ENCODE measurements around the gene RHBG.
A peak's percentile ranks its signal among the peaks of the same experiment; 100 is the strongest.

The RHBG gene

DNA sequence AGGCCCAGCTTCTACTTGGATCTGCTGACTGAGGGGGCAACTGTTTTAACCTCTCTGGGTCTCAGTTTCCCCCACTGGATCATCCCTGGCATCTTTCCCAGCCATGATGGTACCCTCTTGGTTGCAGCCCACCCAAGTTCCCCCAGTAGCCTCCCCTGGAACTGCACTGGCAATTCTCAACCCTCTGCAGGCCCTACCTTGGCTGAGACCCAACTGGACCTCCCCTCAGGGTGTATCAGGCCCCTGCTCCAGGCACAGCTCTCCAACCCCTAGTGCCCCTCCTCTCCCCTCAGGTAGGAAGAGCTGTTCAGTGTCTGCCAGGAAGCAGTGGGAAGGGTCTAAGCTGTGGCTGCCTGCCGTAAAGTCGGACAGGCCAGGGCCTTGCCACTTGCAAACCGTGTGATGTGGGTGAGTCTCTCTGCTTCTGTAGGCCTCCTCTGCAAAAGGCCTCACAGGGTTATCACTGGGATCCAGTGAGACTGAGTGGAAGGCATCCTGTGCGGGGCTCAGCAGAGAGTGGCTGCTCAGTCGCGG, 32.1 kb downstream of the RHBG start:
- H3K4me3 ChIP-seq (ENCODE audit: low read length): no peak overlapping the region
- no peak for DNase-seq (ENCODE audit: low read depth, low spot score)

DNA sequence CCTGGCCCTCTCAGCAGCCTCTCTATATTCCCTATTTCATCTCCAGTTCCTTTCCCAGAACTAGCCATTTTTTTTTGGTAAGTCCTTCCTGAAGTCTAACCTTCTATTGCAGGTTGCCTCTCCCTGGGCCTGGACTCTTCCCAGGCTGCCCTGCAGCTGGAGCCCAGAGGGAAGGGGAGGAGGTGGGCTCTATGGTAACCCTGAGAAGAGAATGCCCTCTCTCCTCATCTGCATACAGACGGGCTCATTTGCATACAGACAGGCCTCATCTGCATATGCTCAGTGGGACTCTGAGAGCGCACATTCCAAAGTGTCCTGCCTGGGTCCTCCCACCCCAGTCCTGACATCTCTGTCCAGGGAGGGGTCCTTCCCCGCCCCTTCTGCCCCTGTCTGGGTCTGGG, 32.7 kb downstream of the RHBG start:
- DNase-seq (ENCODE audit: low read depth, low spot score): no peak
- no peak overlapping the region for H3K4me3 ChIP-seq (ENCODE audit: low read length)

DNA sequence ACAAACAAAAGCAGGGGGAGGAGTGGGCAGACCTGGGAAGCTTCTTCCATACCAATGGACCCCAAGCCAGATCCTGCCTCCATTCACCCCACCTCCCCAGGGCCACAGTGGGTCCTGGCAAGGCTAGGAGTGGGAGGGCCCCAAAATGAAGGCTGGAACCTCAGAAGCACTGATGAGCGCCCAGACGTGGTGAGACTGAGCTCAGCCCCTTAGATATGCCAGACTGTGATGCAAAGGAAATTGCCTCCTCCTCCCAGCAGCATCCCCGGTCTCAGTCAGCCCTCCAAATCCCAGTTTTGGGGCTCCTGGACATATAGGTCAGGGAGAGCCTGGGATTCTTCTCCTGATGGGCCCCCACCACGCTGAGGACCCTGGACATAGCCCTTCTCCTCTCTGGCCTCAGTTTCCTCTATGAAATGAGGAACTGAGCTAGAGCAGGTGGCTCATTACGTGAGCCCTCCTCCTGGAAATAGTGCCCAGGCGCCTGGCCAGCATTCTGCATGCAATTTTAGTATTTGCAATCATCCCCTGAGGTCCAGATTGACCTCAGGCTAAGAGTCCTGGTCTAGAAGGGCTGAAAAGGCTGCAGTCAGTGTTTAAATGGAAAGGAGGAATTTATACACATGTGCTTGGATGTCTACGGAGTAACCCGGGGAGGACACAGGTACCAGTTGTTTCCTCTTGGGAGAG, 33.5 kb downstream of the RHBG start:
- no peak for DNase-seq (ENCODE audit: low read depth, low spot score)
- H3K4me3 ChIP-seq (ENCODE audit: low read length): no peak overlapping the region

DNA sequence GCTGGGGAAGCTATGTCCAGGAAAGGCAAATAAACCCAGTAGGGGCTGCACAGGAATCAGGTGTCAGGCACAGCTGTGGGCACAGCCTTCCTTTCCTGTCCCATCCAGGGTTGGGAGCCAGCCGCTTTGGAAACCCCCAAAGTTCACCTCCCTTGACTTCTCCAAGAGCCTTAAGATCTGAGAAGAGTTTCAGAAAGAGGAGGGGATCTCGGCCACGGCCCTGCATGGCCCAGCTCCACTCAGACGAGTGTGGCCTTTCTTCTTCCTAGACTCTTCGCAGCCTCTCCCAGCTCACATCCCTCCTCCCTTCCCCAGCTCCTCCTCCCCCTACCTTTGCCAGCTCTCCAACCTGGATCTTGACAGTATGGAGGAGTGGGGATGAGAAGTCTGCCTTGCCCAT, 36.7 kb downstream of the RHBG start:
- H3K4me3 ChIP-seq (ENCODE audit: low read length): no peak overlapping the region
- DNase-seq (ENCODE audit: low read depth, low spot score): no peak

DNA sequence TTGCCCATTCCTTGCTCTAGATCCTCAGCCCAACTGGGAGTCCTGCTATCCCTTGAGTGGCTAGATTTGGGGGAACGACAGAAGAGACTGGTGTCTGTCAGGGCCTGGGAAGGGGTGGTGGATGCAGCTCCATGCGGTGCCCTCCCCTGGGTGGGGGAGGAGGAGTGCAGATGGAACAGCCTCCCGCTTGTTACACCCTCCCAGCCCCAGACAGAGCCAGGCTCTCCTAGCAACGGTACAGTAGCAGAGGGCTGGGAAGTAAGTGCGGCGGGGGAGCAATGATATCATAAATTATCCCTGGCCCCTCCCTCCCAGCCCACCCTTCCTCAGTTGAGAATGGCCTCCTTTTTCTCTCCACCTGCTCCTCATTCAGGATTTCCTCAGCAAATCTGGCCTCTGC, 37.2 kb downstream of the RHBG start:
- DNase-seq (ENCODE audit: low read depth, low spot score): no peak
- no peak overlapping the region for H3K4me3 ChIP-seq (ENCODE audit: low read length)

DNA sequence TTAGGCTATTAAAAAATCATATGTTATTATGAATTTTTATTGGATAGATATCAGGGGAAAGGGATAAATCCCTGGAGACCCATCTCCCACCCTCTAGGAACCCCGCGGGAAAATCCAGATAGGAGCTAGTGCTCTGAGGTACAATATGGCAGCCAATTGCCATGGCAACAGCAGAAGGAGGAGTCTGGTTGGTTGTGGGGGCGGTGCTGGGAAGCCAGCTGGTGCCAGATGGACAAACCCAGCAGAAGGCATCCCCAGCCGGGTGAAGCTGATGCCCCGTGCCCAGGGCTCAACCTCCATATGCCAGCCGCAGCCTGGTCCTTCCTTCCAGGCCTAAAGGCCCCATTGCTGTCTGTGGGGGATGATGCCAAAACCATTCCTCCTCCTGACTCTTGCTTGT, 38.3 kb downstream of the RHBG start:
- H3K4me3 ChIP-seq (ENCODE audit: low read length): no peak overlapping the region
- DNase-seq (ENCODE audit: low read depth, low spot score): no peak

DNA sequence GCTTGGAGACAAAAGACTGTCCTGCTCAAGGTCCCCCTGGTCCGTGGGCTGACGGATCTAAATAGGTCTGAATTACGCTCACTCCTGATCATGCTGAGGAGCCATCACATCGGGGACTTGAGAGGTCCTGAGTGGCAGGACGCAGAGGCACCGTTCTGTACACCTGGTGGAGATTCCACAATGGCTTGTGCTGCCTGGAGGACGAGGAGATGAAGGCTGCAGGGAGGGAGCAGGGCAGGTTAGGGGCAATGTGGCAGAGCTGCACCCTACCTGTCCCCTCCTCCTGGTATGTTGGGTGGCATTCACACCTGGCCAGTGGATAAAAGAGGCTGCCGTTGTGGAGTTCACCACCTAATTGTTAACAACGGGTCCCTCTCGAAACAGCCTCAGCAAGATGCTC, 38.7 kb downstream of the RHBG start:
- H3K4me3 ChIP-seq (ENCODE audit: low read length): no peak overlapping the region
- DNase-seq (ENCODE audit: low read depth, low spot score): no peak

DNA sequence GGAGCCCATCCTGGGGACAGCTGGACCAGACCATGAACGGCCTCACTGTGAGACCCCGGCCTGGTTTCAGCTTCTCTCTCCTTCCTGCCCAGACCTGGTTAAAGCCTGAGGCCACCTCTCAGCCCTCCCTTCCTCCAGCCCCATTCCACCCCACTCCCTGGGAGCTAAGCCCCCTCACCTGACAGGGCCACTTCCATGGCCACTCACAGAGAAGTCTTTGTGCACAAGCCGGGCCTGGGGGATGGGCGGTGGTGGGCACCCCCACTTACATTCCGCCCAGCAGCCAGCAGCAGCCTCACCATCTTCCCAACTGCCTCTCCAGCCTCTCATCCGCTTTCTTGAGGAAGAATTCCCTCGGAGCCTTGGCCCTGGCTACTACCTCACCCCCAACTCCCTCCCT, 40.4 kb downstream of the RHBG start:
- H3K4me3 ChIP-seq (ENCODE audit: low read length): no peak overlapping the region
- DNase-seq (ENCODE audit: low read depth, low spot score): no peak

DNA sequence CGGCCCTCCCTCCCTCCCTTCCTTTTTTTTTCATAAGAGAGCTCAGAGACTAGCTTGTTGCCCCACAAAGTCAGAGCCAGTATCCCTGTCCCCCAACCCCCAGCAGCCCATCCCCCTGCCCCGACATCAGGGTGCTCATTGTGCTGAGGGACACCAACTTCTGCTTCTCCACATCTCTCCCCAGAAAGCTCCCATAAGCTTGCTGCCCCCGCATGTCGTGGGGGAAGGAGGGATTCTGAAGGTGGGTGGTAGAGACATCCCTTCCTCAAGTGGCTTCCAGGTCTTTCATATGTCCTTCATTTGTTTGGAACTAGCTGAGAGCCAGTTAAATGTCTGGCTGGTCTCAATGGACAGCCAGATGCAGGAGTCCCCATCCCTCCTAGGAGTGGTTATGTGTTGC, 41.2 kb downstream of the RHBG start:
- no peak overlapping the region for H3K4me3 ChIP-seq (ENCODE audit: low read length)
- no peak for DNase-seq (ENCODE audit: low read depth, low spot score)

DNA sequence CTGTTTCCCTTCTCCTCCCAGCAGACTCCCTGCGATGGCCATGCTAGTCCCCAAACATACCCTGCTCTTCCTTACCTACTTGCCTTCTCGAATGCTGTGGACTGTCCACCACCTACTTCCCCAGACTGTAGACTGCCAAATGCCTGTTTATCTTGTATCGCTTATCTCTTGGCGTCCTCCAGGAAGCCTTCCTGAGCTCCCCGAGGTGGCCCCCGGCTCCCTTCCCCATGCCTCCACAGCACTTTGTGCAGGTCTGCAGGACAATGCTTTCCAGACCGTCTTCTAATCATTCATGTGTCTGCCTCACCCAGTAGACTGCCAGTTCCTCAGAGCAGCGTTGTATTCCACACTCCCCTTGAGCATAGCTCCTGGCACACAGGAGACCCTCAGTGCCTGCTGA, 41.7 kb downstream of the RHBG start:
- DNase-seq (ENCODE audit: low read depth, low spot score): no peak
- H3K4me3 ChIP-seq (ENCODE audit: low read length): no peak overlapping the region

DNA sequence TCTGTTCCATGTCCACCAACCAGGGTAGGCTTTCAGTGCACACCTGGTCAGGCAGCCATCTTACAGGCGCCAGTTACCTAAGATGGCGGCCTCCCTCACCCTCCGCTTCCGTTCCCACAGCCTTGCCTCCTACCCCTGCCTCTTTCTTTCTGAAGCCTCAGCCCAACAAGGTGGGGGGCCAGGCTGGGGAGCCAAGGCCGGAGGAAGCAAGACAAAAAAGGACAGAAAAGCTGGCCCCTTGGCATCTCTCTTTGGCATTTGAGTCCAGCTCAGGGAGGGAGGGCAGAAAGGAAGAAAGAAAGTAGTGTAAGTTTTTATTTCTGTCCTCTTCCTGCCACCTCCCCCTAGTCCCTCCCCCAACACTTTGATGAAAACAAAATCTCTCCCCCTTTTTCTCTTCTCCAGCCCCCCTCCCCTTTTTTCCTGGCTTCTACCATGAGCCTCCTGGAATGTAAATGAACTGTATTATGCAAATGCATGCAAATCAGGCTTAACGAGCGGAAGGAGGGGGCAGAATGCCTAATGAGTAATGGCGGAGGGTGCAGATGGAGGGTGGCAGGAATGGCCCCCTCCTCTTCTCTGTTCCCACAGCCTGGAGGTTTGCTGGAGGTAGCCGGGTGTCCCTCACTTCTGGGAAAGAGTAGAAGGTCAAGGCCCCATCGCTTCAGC, 43.8 kb downstream of the RHBG start:
- H3K4me3 ChIP-seq (ENCODE audit: low read length): no peak overlapping the region
- no peak for DNase-seq (ENCODE audit: low read depth, low spot score)

DNA sequence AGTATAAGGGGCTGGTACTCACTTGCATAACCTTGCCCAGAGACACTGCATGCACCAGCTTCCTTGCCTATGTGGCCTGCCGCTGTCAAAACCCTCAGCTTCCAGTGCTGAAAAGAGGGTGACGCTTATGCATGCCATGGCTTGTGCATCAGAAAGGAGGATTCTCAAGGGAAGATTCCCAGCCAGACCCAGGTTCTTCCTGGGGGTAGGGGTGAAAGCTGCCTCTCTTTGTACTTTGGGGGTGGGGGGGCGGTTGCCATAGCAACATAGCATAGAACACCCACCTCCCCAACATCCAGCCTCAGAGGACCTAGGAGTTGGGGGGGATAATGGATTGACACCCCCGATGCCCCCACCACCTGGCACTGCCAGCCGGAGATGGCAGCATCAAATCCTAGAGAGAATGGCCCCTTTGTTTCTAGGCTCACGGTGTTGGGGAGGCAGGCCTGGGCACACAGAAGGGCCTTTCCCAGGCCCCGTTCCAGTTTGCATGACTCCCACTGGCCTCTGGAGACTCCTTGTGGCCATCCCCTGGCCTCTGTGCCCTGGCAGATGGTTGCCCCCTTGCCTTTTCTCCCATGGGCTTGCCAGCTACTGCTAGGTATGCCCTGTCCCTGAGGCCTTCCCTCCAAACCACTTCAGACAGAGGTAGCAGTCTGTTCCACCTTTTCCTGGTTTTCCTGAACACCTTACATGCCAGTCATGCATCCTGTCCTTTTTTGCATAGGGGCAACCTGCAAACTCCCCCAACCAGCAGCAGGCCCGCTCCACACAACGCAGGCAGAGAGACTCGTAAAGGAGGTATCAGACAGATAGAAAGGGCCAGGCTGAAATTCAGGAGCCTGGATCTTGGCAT, 44.6 kb downstream of the RHBG start:
- H3K4me3 ChIP-seq (ENCODE audit: low read length): no peak overlapping the region
- DNase-seq (ENCODE audit: low read depth, low spot score): no peak

DNA sequence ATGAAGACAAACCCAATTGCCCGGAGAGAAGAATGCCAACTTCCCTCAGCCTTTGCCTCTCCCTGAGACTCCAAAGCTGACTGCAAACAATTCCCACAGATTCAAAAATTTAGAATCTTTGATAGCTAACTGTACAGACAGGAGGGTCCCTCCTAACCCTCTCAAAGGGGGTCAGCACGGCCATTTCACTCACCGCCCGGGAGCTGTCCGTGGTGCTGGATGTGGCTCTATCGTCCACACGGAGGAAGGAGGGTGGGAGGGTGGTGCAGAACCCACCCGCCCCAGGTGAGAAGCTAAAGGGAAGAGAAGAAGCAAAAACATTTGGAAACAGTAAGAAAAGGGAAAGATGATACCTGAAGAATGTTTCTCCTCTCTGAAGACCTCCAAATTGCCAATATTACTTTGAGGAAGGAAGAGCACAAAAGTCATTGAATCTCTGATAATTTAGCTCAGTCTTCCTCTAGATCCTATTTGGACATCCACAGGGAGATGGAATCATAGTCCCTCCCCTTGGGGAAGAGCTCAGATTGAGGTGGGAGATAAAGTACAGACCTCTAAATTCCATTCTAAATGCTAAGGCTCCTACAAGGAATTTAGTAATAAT, 45.6 kb downstream of the RHBG start:
- H3K4me3 ChIP-seq (ENCODE audit: low read length): no peak overlapping the region
- no peak for DNase-seq (ENCODE audit: low read depth, low spot score)

DNA sequence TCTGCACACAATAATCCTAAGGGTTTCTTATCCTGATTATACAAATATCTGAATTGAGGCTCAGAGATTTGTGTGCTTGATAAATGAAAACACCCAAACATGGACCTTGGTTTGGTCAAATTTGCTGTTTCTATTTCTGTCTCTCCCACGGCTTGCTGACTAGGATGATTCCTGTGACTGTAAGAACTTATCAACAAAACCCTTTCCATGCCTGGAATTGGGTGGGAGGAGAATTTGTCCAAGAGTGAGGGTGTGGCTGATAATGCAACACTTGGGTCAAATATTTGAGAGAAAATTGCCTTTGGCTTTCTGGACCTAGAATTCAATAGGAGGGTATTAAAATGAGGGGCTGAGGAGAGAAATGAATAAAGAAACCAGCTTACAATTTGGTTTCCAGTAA, 48.0 kb downstream of the RHBG start:
- H3K4me3 ChIP-seq (ENCODE audit: low read length): no peak overlapping the region
- no peak for DNase-seq (ENCODE audit: low read depth, low spot score)

DNA sequence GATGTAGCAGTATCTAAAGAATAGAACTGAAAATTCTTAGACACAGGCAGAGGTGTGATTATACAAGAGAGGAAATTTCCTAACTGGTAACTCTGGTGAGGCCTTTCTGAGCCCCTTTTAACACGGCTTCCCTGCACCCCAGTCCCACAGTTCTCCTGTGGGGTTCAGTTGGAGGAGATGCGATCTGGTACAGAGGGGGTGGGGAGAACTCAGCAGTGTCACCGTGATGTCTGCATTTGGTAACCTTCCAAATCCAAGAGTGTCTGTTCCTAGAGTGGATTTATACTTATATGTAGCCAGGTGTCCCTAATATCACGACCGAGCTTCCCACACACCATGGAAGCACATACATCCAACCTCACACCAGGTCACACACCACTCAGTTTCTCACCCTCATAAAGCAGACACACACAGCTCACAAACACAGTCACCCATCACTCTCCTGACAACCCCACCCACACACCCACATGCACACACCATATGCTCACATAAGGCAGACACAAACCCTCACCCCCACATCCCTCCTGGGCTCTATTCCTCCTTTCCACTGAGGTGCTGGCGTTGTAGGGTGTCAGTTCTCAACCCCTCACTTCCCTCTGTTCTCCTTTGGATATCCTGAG, 48.5 kb downstream of the RHBG start:
- no peak for DNase-seq (ENCODE audit: low read depth, low spot score)
- H3K4me3 ChIP-seq (ENCODE audit: low read length): no peak overlapping the region

DNA sequence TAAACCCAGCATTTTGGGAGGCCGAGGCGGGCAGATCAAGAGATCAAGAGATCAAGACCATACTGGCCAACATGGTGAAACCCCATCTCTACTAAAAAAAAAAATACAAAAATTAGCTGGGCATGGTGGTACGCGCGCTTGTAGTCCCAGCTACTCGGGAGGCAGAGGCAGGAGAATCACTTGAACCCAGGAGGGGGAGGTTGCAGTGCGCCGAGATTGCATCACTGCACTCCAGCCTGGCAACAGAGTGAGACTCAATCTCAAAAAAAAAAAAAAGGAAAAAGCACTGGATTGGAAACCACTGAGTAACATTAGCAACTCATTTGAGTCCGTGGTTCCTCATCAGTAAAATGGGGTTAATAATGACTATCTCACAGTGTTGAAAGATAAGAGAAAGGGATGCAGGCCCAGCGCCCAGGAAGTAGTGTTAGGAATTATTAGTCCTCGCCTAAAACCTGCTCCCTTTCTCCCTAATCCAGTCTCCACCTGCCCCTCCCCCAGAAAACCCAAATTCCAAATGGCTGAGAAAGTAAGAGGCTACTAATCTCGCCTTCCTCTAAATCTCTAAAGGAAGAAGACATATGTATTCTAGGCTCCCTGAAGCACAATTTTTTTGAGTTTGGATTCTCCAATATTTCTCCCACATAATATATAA, 49.5 kb downstream of the RHBG start:
- no peak for DNase-seq (ENCODE audit: low read depth, low spot score)
- no peak overlapping the region for H3K4me3 ChIP-seq (ENCODE audit: low read length)

DNA sequence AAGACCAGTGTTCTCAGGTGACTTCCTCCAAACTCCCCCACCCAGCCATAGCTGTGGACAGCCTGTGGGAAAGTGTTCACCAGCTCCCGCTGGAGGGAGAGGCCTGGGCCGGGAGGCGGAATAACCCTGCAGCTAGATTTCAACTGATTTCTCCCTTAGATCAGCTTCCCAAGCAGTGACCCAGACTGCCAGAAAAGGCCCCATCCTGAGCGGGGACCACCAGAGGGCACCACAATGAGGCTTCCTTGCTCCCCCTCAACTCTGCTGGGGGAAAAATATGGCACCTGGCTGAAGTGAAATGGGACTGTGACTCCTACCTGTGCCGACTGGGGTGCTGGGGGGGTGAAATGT, 50.8 kb downstream of the RHBG start:
- peak; percentile 64 for DNase-seq (ENCODE audit: low read depth, low spot score)

DNA sequence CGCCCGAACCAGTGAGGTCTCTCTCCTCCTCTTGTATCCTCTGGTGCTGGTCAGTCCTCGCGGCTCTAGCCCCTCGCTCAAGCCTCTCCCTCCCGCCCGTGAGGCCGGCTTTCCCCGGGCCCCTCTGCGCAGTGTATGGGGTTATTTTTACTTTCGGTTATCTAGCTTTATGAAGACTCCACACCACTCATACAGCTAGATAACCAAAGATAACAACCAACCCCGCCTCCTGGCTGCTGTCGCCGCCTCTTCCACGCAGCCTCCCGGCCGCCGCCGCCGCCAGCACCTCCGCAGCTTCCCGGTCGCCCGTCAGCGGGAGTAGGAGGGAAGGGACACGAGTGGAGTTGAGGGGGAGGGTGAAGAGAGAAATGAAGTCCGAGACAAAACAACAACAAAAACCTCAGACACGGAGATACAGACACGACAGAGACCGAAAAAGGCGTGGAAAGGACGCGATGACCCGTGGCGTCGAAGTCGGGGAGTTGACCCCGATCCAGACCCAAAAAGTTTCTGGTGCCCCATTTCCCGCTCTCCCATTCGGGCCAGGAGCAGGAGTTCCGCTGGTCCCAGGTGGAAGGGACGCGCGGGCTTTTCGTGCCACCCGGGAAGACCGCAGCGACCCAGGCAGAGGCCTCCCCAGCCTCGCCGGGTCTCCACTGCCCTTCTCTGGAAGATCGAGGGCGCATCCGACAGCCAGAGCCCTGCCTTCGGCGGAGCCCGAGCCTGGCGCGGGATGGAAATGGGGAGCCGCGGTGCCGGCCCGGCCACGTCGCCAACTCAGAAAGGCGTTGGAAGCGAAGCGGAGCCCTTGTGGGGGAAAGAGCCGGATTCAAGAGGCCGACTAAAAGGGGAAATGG, 51.4 kb downstream of the RHBG start:
- peak overlapping the region; percentile 61 for H3K4me3 ChIP-seq (ENCODE audit: low read length)
- peak; percentile 42 for DNase-seq (ENCODE audit: low read depth, low spot score)

More for the DNA sequence above, 50.8 kb downstream of the RHBG start:
- peak overlapping the region; percentile 61 for H3K4me3 ChIP-seq (ENCODE audit: low read length)

Data from Jurkat, Clone E6-1 (cell line).